Frontal cortex (tissue), 4 donors: ENCODE measurements around the gene CES2. TPM values are rescaled to one million over a fixed set of nuclear protein-coding genes. Genes with fewer than 3 reads are reported as not detected.

ENCODE experiments used
- DNase-seq, 2 donors: peaks; one replicate each; pipeline ENCODE4 v3.0.0; 2012; ENCODE audit warnings: low spot score in 2 of 2
- FAIRE-seq: peaks from 2 replicates; lab custom pipeline; 2012; peaks lifted over from hg19 to GRCh38; lab: Jason Lieb, UNC
- total RNA-seq: library from RNA; depleted of rRNA; stranded (reverse); fragments of >200 nt; gene quantifications from one replicate; pipeline ENCODE4 v1.2.3, GENCODE V29; 2014
- donor health status: control.
- donor health status: control.
- donor health status: control.

Gene CES2
- total RNA-seq, 1 donor from 2014 or later, result 22.8 TPM

GRCh38 chr16:66917741-66918140, 17.6 kb upstream of the CES2 start:
- DNase-seq, result no peak

GRCh38 chr16:66918355-66918754, 17.0 kb upstream of the CES2 start:
- FAIRE-seq (no peak), DNase-seq (no peak)

More at GRCh38 chr16:66917741-66918140, 17.6 kb upstream of the CES2 start:
- no peak for FAIRE-seq

- FAIRE-seq, result no peak
- no peak for DNase-seq
These were observed 16.3 kb upstream of the CES2 start, which contains the start of gene CDH16 for GRCh38 chr16:66918803-66919568. Gene CDH16, minus strand, starts transcription at chr16:66918885. Its CDS starts 820 bp downstream, at chr16:66918065.

GRCh38 chr16:66919569-66920298, 15.6 kb upstream of the CES2 start:
- DNase-seq, result no peak
- FAIRE-seq, result no peak

- DNase-seq, result no peak
- FAIRE-seq, result no peak
These were observed 15.1 kb upstream of the CES2 start for GRCh38 chr16:66920299-66920590.

GRCh38 chr16:66920924-66921680, 14.2 kb upstream of the CES2 start:
- FAIRE-seq (no peak), DNase-seq (no peak)

- no peak for DNase-seq
These were observed 13.4 kb upstream of the CES2 start for GRCh38 chr16:66921729-66922450.

GRCh38 chr16:66923247-66923731, 12.0 kb upstream of the CES2 start:
- FAIRE-seq (no peak), DNase-seq (peak in 1 of 2 donors; percentile 71)

More at GRCh38 chr16:66921729-66922450, 13.4 kb upstream of the CES2 start:
- FAIRE-seq, result no peak

DNA sequence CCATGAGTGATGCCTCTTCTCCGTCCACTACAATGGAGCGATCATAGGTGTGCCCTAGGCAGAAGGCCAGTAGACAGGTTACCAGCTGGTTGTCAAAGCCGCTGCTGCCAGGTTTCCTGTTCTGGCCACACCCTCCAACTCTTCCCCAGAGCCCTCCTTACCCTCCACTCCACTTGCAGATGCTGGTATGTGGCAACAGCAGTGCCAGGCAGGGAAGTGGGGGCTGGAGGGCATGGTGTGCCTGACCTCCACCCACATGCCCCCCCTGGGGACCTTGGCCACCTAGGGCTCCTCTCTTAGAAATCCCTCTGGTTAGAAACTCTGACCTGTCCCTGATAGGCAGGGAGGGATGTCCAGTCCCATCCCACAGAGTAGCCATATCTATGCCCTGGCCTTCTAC, 11.4 kb upstream of the CES2 start:
- DNase-seq (no peak), FAIRE-seq (no peak)

DNA sequence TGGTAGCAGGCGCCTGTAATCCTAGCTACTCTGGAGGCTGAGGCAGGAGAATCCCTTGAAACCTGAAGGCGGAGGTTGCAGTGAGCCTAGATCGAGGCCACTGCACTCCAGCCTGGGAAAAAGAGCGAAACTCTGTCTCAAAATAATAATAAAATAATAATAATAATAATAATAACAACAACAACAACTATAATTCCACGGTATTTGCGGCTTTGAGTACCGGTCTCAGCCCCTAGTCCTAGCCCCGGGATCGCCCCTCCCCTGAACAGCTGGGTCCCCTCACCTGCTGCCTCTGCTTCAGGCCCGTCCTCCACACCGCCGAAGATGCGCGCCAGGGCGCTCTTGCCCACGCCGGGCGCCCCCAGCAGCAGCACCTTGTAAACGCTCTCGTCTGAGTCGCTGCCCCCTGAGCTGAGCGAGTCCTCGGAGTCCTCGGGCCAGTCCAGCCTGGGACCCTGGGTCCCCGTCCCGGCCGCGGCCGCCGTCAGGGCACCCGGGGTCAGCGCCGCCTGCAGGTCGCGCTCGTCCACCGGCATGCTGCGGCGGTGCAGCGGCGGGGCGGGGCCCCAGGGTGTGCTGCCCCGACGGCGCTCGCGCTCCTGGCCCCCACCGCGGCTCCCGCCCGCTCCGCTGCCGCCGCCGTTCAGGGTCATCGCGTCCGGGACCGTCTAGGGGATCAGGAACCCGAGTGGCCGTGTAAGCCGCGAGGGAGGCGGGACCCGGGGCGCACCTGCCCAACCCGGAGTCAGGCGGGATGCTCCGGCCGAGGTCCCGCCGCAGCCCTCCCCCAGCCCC, 10.6 kb upstream of the CES2 start:
- DNase-seq (peak in 1 of 2 donors; percentile 68), FAIRE-seq (no peak)

DNA sequence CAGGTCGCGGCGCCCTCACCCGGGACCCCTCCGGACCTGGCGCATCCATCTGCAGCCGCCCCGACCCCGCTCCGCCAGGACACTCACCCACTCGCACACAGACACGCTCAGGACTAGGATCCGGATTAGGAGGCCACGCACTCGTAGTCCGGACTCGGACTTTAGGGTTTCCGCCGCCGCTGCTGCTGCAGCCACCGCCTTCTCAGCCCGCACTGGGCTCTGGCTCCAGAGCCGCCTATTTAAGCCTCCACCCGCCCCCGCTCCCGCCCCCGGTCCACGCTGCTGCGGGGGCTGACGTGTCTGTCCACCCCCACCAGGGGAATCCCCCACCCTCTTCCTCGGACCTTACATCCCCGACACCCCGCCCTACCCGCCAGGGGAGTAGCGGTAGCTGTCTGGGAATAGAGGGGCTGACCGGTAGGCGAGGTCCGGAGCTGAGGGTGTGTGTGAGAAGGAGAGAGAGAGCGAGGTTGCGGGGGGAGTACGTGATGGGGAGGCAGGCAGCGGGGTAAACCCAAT, 9.9 kb upstream of the CES2 start, which contains the start of gene RRAD:
TSS of gene RRAD (minus strand) at position 214 of the 519 bp plus-strand sequence. CDS start 356 bp downstream, outside the sequence.
- DNase-seq, result peak in 1 of 2 donors; percentile 75
- no peak for FAIRE-seq

- no peak for DNase-seq
- FAIRE-seq, result no peak
These were observed 9.0 kb upstream of the CES2 start for GRCh38 chr16:66926171-66926947.

DNA sequence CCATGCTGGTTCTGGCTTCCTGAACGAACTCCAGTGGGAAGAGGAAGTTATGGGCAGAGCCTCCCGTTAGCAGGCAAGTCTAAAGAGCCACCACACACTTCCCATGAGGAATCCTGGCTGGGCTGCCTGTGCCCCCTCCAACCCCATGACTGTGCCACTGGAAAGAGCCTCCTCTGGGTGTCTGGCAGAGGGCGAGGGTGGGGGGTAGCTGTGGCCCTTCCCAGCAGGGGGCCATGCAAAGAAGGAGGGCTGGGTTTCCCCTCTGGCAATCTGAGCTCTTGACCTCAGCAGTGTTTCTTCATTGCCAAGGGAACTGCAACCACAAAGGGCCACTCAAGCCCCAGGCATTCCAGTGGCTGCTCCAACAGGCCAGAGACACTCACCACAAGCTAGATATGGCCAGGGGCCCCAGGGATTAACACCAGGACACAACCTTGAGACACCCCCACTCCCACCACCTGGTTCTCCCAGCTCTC, 8.3 kb upstream of the CES2 start:
- DNase-seq (no peak), FAIRE-seq (no peak)

DNA sequence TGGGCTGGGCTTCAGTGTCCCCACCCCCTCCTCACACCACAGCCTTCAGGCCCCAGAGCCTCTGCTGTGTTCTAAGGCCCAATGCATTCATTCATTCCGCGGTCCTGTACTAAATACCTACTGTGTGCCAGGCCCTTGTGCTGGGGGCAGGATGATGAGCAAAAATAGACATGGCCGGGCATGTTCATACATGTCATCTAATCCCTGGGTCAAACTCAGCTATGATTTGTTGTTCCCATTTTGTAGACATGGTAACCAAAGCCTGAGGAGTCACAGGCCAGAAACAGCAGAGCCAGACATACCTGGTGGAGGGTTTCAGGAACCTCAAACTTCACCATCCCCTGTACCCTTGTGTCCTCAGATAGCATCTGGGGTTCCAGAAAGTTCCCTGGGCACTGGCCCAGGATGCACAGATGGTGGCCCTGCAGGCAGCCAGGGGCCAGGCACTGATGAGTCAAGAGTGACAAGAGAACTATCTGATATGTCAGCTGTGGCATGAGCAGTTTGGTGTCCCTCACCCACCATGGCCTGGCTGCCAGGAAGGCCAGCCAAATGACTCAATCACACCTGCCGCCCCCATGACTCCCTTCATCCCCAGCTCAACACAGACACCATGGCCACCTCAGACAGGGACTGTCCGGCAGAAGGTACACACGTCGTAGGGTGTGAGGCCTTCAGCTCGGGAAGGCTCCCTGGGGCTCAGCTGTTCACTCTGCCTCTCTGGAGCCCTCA, 7.2 kb upstream of the CES2 start:
- FAIRE-seq (no peak), DNase-seq (no peak)

DNA sequence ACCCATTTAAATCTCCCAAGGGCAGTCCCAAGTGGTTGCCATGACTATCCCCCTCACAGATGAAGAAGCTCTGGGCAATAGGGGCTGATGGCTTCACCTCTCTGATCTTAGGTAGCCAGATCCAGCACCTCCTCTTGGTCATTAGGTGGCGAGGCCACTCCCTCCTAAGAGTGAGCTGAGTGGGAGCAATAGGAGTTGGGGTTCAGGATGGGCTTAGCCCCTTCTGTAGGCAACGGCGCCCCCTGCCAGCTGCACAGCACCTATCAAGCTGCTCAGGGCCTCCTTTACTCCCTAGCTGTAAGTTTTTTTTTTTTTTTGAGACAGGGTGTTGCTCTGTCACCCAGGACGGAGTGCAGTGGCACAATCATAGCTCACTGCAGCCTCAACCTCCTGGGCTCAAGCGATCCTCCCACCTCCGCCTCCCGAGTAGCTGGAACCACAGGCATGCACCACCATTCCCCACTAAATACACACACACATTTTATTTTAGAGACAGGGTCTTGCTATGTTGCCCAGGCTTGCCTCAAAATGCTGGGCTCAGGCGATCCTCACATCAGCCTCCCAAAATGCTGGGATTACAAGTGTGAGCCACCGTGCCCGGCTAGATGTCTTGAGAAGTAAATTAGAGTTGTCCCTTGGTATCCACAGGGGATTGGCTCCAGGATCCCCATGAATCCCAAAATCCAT, 6.5 kb upstream of the CES2 start:
- DNase-seq (no peak), FAIRE-seq (no peak)

- no peak for DNase-seq
- no peak for FAIRE-seq
These were observed 5.1 kb upstream of the CES2 start for GRCh38 chr16:66930189-66930588.

- FAIRE-seq (no peak), DNase-seq (no peak)
These were observed 3.7 kb upstream of the CES2 start for GRCh38 chr16:66931665-66932064.
